ENCODE results near the gene DLG5.

Gene DLG5

DNA sequence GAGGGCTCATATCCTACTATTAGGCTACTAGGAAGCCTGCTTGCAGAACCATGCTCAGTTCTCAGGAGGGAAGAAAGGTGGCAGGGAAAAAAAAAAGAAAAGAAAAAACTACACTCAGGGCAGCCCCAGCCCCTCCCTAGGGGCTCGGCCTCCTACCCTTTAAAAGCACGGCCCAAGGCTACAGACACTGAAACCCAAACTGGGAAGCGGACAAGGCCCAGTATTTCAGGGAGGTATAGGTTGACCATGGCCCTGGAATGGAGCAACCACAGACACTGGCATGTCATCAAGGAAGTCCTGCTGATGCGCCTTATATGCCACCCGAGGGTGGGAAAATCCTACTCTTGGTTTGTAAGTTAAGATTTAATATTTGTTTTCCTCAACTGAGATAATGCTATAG, 50.8 kb downstream of the DLG5 start:
- TF ChIP-seq, protein P1, sequence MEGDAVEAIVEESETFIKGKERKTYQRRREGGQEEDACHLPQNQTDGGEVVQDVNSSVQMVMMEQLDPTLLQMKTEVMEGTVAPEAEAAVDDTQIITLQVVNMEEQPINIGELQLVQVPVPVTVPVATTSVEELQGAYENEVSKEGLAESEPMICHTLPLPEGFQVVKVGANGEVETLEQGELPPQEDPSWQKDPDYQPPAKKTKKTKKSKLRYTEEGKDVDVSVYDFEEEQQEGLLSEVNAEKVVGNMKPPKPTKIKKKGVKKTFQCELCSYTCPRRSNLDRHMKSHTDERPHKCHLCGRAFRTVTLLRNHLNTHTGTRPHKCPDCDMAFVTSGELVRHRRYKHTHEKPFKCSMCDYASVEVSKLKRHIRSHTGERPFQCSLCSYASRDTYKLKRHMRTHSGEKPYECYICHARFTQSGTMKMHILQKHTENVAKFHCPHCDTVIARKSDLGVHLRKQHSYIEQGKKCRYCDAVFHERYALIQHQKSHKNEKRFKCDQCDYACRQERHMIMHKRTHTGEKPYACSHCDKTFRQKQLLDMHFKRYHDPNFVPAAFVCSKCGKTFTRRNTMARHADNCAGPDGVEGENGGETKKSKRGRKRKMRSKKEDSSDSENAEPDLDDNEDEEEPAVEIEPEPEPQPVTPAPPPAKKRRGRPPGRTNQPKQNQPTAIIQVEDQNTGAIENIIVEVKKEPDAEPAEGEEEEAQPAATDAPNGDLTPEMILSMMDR (IDR thresholded peaks at IDR 0.05; ENCODE audit: insufficient read depth, low read length, poor library complexity, severe bottlenecking), result no peak
- Histone ChIP-seq H3K36me3 (ENCODE audit: control insufficient read depth, insufficient read depth, low read length) (no peaks in the 10 kb centered on the region), H3K4me3 (replicated peaks; ENCODE audit: low read depth, low read length) (no peak overlapping the region), H3K27me3 (replicated peaks; ENCODE audit: control insufficient read depth, insufficient read depth, low read length) (no peaks in the 10 kb centered on the region)
- DNase-seq (ENCODE audit: extremely low read depth, insufficient read length), result no peak

DNA sequence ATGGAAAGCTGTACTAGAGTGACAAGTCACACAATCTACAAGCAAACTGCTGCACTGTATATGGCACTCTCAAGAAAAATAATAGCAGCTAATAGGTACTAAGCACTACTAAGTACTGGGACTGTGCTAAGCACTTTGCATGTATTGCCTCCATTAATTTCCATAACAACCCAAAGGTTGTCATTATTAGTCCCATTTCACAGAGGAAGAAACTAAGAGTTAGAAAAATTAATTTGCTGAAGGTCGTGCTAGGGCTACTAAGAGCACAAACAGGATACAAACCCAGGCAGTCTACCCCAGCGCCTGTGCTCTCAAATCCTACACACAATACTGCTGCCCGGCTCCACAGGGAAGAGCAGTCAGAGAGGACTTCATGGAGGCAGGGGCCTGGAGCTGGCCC, 51.7 kb downstream of the DLG5 start:
- TF ChIP-seq, protein P1 (IDR thresholded peaks at IDR 0.05; ENCODE audit: insufficient read depth, low read length, poor library complexity, severe bottlenecking), result no peak
- Histone ChIP-seq H3K4me3 (replicated peaks; ENCODE audit: low read depth, low read length) (no peak overlapping the region), H3K36me3 (ENCODE audit: control insufficient read depth, insufficient read depth, low read length) (no peaks in the 10 kb centered on the region), H3K27me3 (replicated peaks; ENCODE audit: control insufficient read depth, insufficient read depth, low read length) (no peaks in the 10 kb centered on the region)
- DNase-seq (ENCODE audit: extremely low read depth, insufficient read length), result no peak

DNA sequence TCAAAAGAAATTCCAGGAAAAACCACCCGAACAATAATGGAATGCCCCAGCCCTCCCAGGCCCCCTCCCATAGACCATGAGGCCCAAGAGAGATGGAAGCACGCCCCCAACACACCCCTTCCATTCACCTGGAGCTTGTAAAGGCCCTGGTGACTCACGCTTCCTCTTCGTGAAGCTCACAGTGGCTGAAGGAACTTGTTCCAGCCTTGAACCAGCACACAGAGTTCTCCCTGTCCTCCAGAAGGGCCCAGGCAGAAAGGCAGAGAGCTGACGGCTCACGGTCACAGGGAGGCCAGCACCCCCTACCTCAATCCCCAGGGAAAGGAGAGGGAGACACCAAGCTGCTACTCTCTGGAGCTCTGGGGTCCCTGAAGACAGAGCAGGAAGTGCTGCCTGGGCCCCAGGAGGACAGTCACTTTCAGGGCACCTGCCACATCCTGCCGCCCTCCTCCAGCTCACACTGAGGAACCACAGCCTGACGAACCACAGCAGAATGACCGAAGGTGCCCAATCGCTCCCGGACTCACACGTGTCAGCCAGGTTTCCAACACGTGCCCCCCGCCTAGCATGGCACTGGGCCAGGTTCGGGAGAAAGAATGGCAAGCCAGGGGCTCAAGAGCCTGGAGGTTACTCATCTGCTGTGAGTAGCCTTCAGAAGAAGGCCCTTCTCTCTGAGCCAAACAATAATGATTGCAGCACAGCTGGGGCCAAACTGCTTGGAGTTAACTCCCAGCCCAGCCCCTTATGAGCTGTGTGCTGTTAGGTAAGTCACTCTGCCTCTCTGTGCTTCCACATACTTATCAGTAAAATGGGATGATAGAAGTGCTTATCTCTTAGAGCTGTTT, 52.8 kb downstream of the DLG5 start:
- no peaks in the 10 kb centered on the region for H3K27me3 ChIP-seq (replicated peaks; ENCODE audit: control insufficient read depth, insufficient read depth, low read length)
- TF ChIP-seq, protein P1 (IDR thresholded peaks at IDR 0.05; ENCODE audit: insufficient read depth, low read length, poor library complexity, severe bottlenecking), result no peak
- peak overlapping the region; percentile 42 for H3K4me3 ChIP-seq (replicated peaks; ENCODE audit: low read depth, low read length)
- DNase-seq (ENCODE audit: extremely low read depth, insufficient read length), result peak; percentile 81
- no peaks in the 10 kb centered on the region for H3K36me3 ChIP-seq (ENCODE audit: control insufficient read depth, insufficient read depth, low read length)

DNA sequence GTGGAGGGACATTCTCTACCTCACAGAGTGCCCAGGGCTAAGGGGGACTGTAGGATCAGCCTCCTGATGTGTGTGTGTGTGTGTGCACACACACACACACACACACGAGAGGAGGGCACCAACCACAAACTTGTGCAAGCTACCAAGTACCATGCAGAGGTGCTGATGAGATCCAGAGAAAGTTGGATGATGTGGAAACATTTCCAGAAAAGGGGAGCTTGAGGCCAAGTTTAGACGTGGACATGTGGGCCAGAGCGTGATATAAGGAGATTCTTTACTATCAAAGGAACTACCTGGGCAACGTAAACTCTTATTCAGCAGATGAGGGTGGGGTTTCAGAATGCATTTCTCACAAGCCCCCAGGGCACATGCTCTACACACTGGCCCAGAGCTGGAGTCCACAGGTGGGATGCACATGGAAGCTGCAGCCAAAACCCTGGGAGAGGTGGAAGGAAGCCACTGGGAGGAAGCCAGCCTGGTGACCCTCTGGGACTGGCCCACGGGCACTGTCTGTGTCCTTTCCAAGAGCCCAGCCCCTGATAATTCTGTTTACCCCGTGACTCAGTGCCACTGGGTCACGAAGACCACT, 53.5 kb downstream of the DLG5 start:
- DNase-seq (ENCODE audit: extremely low read depth, insufficient read length), result no peak
- peak overlapping the region; percentile 42; the same call in 1 of the 2 replicates for H3K4me3 ChIP-seq (replicated peaks; ENCODE audit: low read depth, low read length)
- no peaks in the 10 kb centered on the region for H3K36me3 ChIP-seq (ENCODE audit: control insufficient read depth, insufficient read depth, low read length)
- TF ChIP-seq, protein P1 (IDR thresholded peaks at IDR 0.05; ENCODE audit: insufficient read depth, low read length, poor library complexity, severe bottlenecking), result no peak
- no peaks in the 10 kb centered on the region for H3K27me3 ChIP-seq (replicated peaks; ENCODE audit: control insufficient read depth, insufficient read depth, low read length)

DNA sequence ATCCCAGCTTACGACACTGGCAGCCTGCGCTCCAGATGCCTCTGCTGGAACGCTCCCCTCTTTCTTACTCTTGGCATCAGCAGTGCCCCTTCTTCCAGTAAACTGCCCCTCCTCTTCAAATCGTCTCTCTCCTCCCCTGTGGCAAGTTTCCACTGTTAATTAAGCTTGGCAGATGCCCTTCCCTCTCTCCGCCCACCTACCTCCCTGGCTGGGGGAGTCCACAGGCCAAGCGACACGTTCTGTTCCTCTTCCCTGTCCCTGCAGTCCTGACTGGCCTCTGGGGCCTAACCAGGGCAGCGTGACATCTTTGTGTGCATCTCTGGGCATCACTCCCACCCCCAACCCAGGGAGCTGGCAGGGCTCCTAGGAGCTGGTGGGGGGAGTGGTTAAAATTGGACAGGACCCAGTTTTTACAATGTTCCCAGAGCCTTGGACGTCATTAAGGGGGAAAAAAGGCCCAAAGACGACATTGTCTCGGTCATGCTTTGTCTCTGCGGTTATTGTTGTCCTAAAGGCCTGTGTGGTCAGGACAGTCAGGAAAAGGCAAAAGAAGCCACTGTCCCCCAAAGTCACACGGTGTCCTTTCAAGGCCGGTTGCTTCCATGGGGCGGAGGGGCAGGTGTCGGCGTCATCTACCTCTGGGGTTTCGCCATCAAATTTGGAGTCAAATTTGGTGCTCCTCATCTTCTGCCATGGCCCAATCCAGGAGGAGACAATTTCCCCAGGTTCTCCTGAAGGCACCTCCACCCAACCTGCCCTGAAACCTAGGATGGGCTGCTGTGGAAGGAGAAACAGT, 54.2 kb downstream of the DLG5 start:
- TF ChIP-seq, protein P1 (IDR thresholded peaks at IDR 0.05; ENCODE audit: insufficient read depth, low read length, poor library complexity, severe bottlenecking), result no peak
- no peak for DNase-seq (ENCODE audit: extremely low read depth, insufficient read length)
- no peaks in the 10 kb centered on the region for H3K36me3 ChIP-seq (ENCODE audit: control insufficient read depth, insufficient read depth, low read length)
- H3K4me3 ChIP-seq (replicated peaks; ENCODE audit: low read depth, low read length), result no peak overlapping the region
- H3K27me3 ChIP-seq (replicated peaks; ENCODE audit: control insufficient read depth, insufficient read depth, low read length), result no peaks in the 10 kb centered on the region

Data from GM06990 (cell line).